Kidney glomerular epithelial cell (primary cell): ENCODE results near the gene GAS2L1.

Experiments used
- DNase-seq: peaks from one replicate; lab custom pipeline; 2025; lab: John Stamatoyannopoulos, UW

Gene GAS2L1

GRCh38 chr22:29275819-29276565 lies 30.5 kb upstream of the GAS2L1 start:
- peak; percentile 43 for DNase-seq

- DNase-seq, result no peak
Measured at GRCh38 chr22:29277927-29278326, 28.5 kb upstream of the GAS2L1 start.

DNA sequence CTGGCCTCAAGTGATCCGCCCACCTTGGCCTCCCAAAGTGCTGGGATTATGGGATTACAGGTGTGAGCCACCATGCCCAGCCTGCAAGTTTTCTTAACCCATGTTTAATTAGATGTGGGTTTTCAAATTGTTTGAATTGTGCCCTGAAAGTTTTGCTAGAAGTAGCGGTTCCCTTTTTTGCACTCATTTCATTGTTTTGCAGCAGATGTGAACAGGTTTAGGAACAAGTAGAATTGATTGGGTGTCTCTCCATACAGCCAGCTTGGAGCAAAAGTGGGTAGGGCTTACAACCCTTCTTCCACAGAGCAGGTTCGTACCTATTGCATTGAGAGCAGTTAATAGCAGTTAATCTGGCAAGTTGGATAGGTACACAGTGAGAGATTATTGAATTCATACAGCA lies 22.3 kb upstream of the GAS2L1 start:
- no peak for DNase-seq

DNA sequence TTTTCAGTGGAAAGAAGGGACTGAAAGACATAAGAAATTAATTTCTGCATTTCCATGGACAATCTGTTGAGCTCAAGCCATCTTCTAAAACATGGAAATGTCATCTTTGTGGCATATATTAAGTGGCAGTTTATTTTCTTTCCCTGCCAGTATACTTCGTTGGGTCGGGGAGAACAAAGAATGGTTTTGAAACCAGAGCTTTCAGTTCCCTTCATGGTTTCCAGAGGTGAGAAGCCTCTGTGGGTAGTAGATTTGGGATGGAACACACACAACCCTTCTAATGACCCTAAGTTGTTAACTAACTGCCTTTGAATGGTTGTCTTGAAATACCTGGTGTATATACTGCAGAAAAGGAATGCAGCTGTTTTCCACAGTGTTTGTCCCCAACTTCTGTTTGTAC lies 17.6 kb upstream of the GAS2L1 start:
- DNase-seq, result no peak

DNA sequence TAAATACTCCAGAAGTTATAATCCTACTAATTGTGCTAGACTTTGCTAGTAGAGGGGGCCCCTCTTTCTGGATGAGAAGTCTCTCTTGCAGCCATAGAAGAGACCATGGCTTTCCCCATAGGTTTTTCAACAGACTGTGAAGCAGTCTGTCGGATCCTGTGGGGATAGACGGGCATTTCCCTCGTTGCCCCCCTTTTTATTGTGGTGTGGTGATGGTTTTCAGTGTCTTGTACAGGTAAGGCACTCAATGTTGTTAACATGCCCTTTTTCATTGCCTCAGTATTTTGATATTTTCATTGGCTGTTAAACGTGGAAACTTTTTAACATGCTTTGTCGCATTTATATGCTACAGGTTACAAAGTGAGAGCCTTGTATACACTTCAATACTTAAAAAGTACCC lies 16.4 kb upstream of the GAS2L1 start:
- no peak for DNase-seq

DNA sequence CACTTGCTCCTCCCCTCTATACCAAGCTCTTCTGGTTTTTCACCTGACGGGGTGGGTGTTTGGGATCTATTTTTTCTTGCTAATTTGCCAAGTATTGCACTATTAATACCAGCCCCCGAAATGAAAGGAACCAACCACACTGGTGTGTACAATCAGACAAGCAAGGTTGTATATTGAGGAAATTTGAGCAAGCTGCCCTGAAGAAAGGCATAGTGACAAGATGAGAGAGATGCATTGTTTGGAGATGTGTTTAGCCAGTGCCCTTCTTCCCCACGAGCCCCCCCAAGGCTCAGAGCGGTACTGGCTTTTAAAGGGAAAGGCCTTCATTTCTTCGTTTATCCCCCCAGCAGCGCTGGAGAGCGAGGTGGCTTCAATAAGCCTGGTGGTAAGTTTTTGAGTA lies 15.2 kb upstream of the GAS2L1 start:
- no peak for DNase-seq

DNA sequence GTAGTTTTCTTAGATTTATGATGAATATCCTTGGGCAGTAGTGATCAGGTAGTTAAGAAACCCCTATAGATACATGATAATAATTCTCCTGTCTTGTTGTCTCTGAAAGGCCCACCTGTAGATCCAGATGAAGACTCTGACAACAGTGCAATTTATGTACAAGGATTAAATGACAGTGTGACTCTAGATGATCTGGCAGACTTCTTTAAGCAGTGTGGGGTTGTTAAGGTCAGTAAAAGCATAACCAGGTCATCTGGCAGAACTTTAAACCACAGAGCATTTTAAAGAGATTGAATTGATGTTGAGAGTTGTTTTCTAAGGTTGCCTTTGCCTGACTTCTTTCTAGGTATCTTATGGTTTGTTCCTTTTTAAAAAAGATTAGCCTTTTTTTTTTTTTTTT lies 14.1 kb upstream of the GAS2L1 start:
- DNase-seq, result no peak

DNA sequence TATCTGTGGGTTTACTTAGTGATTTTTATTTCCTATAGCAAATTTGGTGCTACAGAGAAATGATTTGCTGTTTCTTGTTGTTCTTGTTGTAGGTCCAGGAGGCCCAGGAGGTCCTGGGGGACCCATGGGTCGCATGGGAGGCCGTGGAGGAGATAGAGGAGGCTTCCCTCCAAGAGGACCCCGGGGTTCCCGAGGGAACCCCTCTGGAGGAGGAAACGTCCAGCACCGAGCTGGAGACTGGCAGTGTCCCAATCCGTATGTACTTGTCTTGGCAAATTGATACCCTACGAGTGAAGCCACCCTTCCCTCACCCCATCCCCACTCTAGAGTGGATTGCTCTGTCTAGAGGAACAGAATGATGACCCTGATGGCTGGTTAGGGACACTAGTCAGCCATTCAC lies 7.8 kb upstream of the GAS2L1 start:
- DNase-seq, result no peak

DNA sequence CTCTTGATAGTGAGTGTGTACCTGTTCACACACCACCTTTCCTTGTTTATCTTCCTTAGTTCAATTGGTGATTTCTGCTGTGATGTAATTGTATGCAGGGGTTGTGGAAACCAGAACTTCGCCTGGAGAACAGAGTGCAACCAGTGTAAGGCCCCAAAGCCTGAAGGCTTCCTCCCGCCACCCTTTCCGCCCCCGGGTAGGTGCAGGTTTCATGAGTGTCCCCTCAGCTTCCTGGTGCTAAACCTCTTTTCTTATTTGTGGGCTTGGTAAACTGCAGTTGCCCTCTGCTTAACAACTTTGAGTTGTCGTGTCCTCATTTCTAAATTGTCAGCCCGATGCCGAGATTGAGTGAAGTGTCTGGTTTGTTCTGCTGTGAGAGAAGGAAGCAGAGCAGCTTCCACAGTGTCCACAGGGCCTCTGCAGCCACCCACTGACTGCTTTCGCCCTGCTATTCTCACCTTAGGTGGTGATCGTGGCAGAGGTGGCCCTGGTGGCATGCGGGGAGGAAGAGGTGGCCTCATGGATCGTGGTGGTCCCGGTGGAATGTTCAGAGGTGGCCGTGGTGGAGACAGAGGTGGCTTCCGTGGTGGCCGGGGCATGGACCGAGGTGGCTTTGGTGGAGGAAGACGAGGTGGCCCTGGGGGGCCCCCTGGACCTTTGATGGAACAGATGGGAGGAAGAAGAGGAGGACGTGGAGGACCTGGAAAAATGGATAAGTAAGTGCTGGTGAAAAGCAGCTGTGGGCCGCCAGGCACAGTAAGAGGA lies 7.1 kb upstream of the GAS2L1 start:
- no peak for DNase-seq

- no peak for DNase-seq
Measured at GRCh38 chr22:29300467-29300806, 6.0 kb upstream of the GAS2L1 start.

- no peak for DNase-seq
Measured at GRCh38 chr22:29300807-29301601, 5.4 kb upstream of the GAS2L1 start.

- no peak for DNase-seq
Measured at GRCh38 chr22:29301716-29302401, 4.6 kb upstream of the GAS2L1 start.

DNA sequence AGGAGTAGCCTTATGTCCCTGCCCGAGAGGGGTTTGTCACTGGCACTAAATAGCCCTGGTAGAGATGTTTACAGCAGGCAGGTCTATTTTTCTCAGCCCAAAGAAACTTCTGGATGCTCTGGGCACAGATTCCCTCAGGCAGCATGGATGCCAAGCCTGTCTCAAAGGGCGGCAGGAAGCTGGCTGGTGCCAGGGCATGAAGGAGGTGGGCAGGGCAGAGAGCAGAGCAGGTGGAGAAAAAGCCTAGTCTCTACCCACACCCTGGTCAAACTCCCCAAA lies 4.1 kb upstream of the GAS2L1 start:
- DNase-seq, result no peak

DNA sequence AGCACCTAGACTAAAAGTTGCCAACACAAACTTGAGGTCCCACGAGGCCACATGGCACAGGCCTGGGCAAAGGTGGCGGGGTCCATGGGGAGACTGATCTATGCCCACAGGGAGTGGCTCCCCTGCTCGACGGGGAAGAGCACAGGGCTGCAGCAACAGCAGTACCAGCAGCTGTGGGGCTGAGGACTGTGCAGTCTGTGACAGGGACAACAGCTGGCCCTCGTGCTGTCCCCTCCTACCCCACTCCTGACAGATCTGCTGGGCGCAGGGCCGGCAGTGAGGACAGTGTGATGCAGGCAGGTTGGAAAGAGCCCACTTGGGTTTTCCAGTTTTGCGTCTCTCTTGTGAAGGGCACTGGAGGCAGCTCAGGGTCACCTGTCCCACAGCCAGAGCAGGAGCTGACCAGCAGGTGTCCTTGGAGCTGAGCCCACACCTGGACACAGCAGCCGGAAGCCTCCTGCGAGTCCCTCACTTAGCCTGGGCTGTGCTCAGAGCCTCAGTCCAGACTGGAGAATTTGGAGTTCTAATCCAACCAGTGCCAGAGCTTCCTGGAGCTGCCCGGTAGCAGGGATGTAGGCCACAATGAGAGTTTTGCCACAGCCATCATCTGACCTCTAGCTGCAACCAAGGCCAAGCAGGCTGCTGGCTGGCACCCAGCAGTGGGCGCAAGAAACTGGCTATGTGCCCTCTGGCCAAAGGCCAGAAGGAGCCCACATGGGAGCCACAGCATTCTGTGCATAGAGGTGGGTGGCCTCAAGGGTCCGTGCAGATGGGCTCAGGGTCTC lies 3.6 kb upstream of the GAS2L1 start:
- DNase-seq, result no peak

- DNase-seq, result no peak
Measured at GRCh38 chr22:29305836-29306174, 645 bp upstream of the GAS2L1 start.

DNA sequence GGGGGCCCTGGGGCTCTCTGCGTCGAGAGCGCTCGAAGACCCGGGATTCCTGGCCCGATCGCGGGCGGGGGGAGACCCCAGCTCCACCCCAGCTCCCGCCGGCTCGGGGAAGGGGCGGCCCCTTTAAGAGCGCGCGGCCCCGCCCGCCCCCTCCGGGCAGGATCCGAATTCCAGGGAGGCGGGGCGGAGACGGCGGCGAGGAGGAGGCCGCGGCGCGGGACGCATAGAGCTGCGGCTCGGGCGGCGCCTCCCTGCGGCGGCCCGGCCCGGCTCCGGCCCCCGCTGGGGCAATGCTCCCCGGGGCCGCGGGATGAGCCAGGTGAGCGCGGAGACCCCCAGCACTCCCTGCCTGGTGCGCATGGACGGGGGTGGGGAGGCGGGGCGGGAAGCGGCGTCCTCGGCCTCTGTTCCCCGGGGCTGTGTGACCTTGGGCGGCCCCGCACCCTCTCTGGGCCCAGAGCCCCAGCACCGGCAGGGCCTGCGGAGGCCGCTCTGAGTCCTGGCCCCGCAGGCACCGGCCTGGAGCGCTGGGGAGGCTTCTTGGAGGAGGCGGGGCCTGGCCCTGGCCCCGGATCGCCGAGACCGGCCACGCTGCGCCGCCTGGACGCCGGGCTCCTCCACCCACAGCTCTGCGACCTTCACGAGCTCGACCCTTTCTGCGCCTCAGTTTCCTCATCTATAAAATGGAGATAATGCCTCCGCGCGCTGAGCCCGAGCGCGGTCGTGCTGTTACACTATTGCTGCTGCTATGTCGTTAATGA lies 565 bp downstream of the GAS2L1 start:
- DNase-seq, result peak; percentile 31

DNA sequence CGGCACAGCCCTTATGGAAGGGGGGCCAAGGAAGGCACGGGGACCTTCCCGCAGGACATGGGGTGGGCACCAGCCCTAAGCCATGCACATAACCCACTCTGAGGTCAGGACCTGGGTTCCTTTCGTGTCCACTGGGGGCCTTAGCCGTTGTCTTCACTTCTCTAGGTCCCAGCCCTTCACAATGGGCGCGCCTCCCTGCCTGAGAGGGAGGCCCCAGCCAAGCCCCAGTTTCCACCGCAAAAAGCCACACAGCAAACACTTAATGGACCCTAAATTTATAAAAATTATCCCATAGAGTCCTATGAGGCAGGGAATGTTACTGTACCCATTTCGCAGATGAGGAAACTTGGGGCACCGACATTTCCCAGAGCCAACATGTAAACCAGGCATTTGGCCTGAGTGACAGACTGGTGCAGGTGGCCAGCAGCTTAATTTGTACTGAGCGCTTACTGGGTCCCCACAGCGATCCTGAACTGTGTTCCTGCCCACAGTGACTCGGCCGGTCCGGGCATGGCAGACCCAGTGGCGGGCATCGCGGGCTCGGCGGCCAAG lies 1.2 kb downstream of the GAS2L1 start:
- DNase-seq, result no peak

DNA sequence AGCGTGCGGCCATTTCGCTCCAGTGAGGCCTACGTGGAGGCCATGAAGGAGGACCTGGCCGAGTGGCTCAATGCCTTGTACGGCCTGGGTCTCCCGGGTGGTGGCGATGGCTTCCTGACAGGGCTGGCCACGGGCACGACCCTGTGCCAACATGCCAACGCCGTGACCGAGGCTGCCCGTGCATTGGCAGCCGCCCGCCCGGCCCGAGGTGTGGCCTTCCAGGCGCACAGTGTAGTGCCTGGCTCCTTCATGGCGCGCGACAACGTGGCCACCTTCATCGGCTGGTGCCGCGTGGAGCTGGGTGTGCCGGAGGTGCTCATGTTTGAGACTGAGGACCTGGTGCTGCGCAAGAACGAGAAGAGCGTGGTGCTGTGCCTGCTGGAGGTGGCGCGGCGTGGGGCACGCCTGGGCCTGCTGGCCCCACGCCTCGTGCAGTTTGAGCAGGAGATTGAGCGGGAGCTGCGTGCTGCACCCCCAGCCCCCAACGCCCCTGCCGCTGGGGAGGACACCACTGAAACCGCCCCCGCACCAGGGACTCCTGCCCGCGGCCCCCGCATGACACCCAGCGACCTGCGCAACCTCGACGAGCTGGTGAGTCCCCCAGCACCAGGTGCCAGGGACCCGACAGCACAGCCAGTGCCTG lies 1.8 kb downstream of the GAS2L1 start:
- DNase-seq, result no peak

DNA sequence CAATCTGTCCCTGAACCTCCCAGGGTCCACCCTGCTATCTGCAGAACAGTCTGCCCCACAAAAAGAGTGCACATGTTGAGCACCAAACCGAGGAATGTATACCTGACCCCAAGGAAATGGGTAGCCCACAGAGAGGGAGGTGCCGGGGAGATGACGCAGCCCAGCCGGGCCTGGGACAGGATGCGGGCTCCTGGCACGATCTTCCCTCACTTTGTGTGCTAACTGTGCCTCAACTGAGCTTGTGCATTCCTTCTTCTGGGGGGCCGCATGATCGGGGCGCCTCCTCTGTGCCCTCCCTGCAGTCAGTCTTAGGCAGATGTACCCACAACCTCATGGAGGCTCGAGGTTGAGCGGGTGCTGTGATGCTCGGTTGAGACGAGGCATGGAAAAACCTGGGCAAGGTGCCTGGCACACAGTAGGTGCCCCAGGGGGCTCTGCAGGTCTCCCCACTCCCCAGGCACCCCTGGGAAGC lies 2.4 kb downstream of the GAS2L1 start:
- peak; percentile 23 for DNase-seq
